ENCODE results near the gene DCANP1. TPM values are rescaled to one million over a fixed set of nuclear protein-coding genes. Genes with fewer than 3 reads are reported as not detected.

Gene DCANP1
- total RNA-seq, 1 experiment from 2014 or later: not detected

DNA sequence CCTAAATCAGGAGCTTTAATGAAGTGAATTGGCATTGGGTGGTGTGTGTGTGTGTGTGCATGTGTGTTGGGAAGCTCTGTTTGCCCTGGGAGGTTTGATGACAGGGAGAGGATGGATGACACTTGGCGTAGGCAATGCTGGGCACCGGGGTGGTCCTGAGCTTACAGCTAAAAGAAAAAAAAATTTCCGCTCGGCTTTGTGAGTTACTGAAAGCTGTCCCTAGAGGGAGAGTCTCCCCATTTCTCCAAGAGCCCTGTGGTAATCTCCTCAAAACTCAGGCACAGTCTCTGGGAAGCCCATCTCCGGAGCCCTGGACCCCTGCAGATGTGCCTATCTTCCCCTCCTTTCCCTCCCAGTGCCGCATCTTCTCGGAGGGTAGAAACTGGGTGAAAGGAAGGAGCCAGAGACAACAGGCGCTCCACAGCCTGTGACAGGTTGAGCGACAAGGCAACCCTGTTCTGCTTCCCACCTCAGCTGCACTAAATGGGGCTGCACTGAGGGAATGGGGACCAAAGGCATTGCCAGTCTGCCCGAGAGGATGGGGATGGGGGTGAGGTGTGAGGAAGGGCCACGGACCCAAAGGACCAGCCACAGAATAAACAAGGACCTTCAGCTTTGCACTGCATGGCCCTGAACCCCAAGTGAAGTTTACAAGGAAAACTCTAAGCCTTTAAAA lies 40.8 kb upstream of the DCANP1 start:
- CTCF ChIA-PET: interaction anchor here (0.6 to 11.2 kb wide), 13 partner anchors 12 to 442 kb away, joined by 3 to 96 read pairs (median 5); no protein-coding TSS in a partner anchor
- peak overlapping the region; percentile 62 for H3K4me3 Mint-ChIP-seq (ENCODE audit: unreplicated experiment)
- no peak for DNase-seq (ENCODE audit: unreplicated experiment)
- no TSS peak for BruUV-seq (replicated peaks)
- H3K27me3 Mint-ChIP-seq (ENCODE audit: insufficient read depth, unreplicated experiment): no peaks in the 10 kb centered on the region
- intact Hi-C loops (cut with micrococcal nuclease): no loop called here
- H3K4me1 Mint-ChIP-seq (ENCODE audit: insufficient read depth, unreplicated experiment): peaks cover 25% of the 10 kb centered on the region
- H3K36me3 Mint-ChIP-seq (ENCODE audit: insufficient read depth, unreplicated experiment): peaks cover 10% of the 10 kb centered on the region
- H3K27ac Mint-ChIP-seq (ENCODE audit: low read depth, unreplicated experiment): peak overlapping the region; percentile 52
- POLR2A ChIA-PET: interaction anchor here (0.6 to 2.0 kb wide), 8 partner anchors 9 to 179 kb away, joined by 3 to 9 read pairs (median 4); no protein-coding TSS in a partner anchor
- TF ChIP-seq, protein P1, sequence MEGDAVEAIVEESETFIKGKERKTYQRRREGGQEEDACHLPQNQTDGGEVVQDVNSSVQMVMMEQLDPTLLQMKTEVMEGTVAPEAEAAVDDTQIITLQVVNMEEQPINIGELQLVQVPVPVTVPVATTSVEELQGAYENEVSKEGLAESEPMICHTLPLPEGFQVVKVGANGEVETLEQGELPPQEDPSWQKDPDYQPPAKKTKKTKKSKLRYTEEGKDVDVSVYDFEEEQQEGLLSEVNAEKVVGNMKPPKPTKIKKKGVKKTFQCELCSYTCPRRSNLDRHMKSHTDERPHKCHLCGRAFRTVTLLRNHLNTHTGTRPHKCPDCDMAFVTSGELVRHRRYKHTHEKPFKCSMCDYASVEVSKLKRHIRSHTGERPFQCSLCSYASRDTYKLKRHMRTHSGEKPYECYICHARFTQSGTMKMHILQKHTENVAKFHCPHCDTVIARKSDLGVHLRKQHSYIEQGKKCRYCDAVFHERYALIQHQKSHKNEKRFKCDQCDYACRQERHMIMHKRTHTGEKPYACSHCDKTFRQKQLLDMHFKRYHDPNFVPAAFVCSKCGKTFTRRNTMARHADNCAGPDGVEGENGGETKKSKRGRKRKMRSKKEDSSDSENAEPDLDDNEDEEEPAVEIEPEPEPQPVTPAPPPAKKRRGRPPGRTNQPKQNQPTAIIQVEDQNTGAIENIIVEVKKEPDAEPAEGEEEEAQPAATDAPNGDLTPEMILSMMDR (IDR thresholded peaks at IDR 0.05; ENCODE audit: unreplicated experiment): no peak
- H3K9me3 Mint-ChIP-seq (ENCODE audit: unreplicated experiment): no peaks in the 10 kb centered on the region

DNA sequence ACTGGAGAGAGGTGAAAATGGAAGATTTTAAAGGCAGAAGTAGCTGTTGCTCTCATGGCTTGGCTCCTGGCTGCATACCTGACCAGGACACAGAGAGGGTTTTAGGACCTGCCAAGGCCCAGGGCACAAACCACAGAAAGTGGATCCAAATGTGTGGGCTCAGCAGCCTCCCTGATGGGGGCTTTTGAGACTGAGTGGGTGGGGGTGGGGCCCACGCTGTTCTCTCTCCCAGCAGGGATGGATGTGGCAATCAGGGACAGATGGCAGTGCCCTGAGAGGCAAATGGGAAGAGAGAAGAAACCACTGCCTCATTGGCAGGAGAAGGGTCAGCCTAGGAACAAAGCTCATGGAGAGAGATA lies 39.9 kb upstream of the DCANP1 start:
- ChIA-PET CTCF (interaction anchor here (0.6 to 11.2 kb wide), 9 partner anchors 9 to 94 kb away, joined by 3 to 96 read pairs (median 7); no protein-coding TSS in a partner anchor), POLR2A (interaction anchor here (1.0 to 2.0 kb wide), 2 partner anchors 19 to 21 kb away, joined by 4 to 6 read pairs; no protein-coding TSS in a partner anchor)
- no peak overlapping the region for H3K4me3 Mint-ChIP-seq (ENCODE audit: unreplicated experiment)
- H3K36me3 Mint-ChIP-seq (ENCODE audit: insufficient read depth, unreplicated experiment): peaks cover 10% of the 10 kb centered on the region
- H3K9me3 Mint-ChIP-seq (ENCODE audit: unreplicated experiment): no peaks in the 10 kb centered on the region
- TF ChIP-seq, protein P1 (IDR thresholded peaks at IDR 0.05; ENCODE audit: unreplicated experiment): no peak
- no peak overlapping the region for H3K27ac Mint-ChIP-seq (ENCODE audit: low read depth, unreplicated experiment)
- no peak for DNase-seq (ENCODE audit: unreplicated experiment)
- H3K27me3 Mint-ChIP-seq (ENCODE audit: insufficient read depth, unreplicated experiment): no peaks in the 10 kb centered on the region
- intact Hi-C loops (cut with micrococcal nuclease): no loop called here
- H3K4me1 Mint-ChIP-seq (ENCODE audit: insufficient read depth, unreplicated experiment): peaks cover 15% of the 10 kb centered on the region
- no TSS peak for BruUV-seq (replicated peaks)

DNA sequence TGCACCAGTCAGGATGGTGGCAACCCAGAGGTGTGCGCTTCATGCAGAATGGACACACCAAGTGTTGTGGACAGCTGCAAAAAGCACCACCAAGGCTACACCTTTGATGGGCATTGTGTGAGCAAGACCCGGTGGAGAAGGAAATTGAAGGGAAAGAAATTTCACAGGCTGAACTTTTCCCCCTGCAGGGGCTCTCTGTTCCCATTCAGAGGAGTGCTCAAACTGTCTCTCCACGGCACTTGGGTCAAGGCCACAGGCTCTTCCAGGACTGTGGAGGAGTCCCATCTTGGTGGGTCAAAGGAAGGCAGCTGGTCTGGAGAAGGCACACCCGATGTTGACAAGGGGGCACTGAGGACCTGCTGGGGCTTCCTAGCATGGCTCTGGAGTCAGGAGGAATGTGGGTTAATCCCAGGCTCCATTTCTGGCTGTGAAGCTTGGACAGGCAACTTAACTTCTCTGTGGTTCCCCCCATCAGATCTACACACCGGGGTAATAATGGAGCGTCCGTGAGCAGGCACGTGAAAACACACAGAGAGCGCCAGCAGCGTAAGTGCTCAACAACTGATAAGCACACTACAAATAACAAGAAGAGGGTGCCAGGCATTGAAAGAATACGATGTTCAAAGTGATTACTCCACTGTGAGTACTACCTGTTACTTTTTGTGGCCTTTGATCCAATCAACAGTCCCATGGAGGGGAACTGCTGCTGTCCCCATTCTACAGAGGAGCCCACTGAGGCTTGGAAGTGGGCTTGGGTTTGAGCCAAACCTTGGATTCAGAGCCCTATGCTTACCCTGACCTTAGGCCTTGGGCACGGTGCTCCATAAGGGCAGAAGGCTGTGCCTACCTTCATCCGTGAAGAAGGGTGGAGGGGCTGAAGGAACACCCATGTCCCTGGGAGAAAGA lies 39.2 kb upstream of the DCANP1 start:
- Mint-ChIP-seq H3K27me3 (ENCODE audit: insufficient read depth, unreplicated experiment) (no peaks in the 10 kb centered on the region), H3K27ac (ENCODE audit: low read depth, unreplicated experiment) (no peak overlapping the region), H3K4me1 (ENCODE audit: insufficient read depth, unreplicated experiment) (peaks cover 10% of the 10 kb centered on the region), H3K36me3 (ENCODE audit: insufficient read depth, unreplicated experiment) (peaks cover 10% of the 10 kb centered on the region), H3K4me3 (ENCODE audit: unreplicated experiment) (no peak overlapping the region), H3K9me3 (ENCODE audit: unreplicated experiment) (no peaks in the 10 kb centered on the region)
- ChIA-PET POLR2A (interaction anchor here (2.0 kb wide), 1 partner anchor 20 kb away, joined by 6 read pairs; no protein-coding TSS in a partner anchor), CTCF (interaction anchor here (0.6 to 11.2 kb wide), 7 partner anchors 8 to 95 kb away, joined by 3 to 96 read pairs (median 8); no protein-coding TSS in a partner anchor)
- BruUV-seq (replicated peaks): no TSS peak
- no peak for DNase-seq (ENCODE audit: unreplicated experiment)
- TF ChIP-seq, protein P1 (IDR thresholded peaks at IDR 0.05; ENCODE audit: unreplicated experiment): no peak
- intact Hi-C loops (cut with micrococcal nuclease): no loop called here

DNA sequence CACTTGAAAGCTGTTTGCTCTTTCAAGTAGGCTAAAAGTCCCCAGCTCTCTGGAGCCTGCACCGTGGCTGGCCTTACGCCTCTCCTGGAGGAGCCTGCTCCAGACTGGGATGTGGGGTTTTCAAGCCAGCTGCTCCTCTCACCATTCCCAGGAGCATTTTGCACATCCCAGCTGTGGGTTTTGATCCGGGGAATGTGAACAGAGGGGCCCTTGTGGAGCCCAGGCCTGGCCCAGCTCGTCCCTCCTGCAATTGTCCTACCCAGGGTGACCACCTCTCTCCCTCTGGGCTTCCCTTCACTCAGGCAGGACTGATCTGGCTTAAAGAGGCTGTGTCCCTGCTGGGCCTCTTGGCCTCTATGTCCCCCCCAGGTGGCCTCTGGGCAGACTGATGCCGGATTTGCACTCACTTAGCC lies 37.5 kb upstream of the DCANP1 start:
- ChIA-PET CTCF (interaction anchor here (0.6 to 3.6 kb wide), 7 partner anchors 19 to 723 kb away, joined by 3 to 25 read pairs (median 4); no protein-coding TSS in a partner anchor), POLR2A (no interaction called here)
- Mint-ChIP-seq H3K4me3 (ENCODE audit: unreplicated experiment) (no peak overlapping the region), H3K9me3 (ENCODE audit: unreplicated experiment) (no peaks in the 10 kb centered on the region), H3K36me3 (ENCODE audit: insufficient read depth, unreplicated experiment) (peaks cover 9% of the 10 kb centered on the region), H3K27me3 (ENCODE audit: insufficient read depth, unreplicated experiment) (no peaks in the 10 kb centered on the region), H3K27ac (ENCODE audit: low read depth, unreplicated experiment) (no peak overlapping the region), H3K4me1 (ENCODE audit: insufficient read depth, unreplicated experiment) (peaks cover 10% of the 10 kb centered on the region)
- BruUV-seq (replicated peaks): no TSS peak
- no peak for DNase-seq (ENCODE audit: unreplicated experiment)
- intact Hi-C loops (cut with micrococcal nuclease): no loop called here
- TF ChIP-seq, protein P1 (IDR thresholded peaks at IDR 0.05; ENCODE audit: unreplicated experiment): no peak
